SJSA1 (cell line): ENCODE results near the gene MRPS30. TPM values are rescaled to one million over a fixed set of nuclear protein-coding genes. Genes with fewer than 3 reads are reported as not detected.

Experiments used
- DNase-seq, 2 experiments: peaks; one replicate each; pipeline ENCODE4 v3.0.0-alpha.2; 2015 to 2020; ENCODE audit warnings: low spot score in 2 of 2, low read depth in 1 of 2
- H3K27ac ChIP-seq: fragments of 250-450 bp; sonication (Bioruptor Pico); 2 replicates; pipeline ENCODE4 v1.5.1; 2020; ENCODE audit warnings: mild to moderate bottlenecking, moderate library complexity
- H3K27me3 ChIP-seq: fragments of 250-450 bp; sonication (Bioruptor Pico); replicated peaks from 2 replicates; pipeline ENCODE4 v1.5.1; 2020; ENCODE audit warnings: mild to moderate bottlenecking, moderate library complexity
- H3K36me3 ChIP-seq: fragments of 250-450 bp; sonication (Bioruptor Pico); 2 replicates; pipeline ENCODE4 v1.5.1; 2020; ENCODE audit warnings: mild to moderate bottlenecking
- H3K4me1 ChIP-seq: fragments of 250-450 bp; sonication (Bioruptor Pico); replicated peaks from 2 replicates; pipeline ENCODE4 v1.6.1; 2021; ENCODE audit warnings: mild to moderate bottlenecking
- H3K4me3 ChIP-seq: fragments of 250-450 bp; sonication (Bioruptor Pico); 2 replicates; pipeline ENCODE4 v1.5.1; 2020; ENCODE audit warnings: mild to moderate bottlenecking
- H3K9me3 ChIP-seq: fragments of 250-450 bp; sonication (Bioruptor Pico); replicated peaks from 2 replicates; pipeline ENCODE4 v1.5.1; 2020; ENCODE audit warnings: mild to moderate bottlenecking
- total RNA-seq: library from RNA; depleted of rRNA; stranded (reverse); fragments of >200 nt; shearing (Covaris generic); gene quantifications from 2 replicates; pipeline ENCODE4 v1.2.3, GENCODE V29; 2014

Gene MRPS30
- total RNA-seq, 1 experiment from 2014 or later: 99.0 TPM

GRCh38 chr5:44835693-44836092 lies 26.9 kb downstream of the MRPS30 start:
- Histone ChIP-seq H3K4me1 (no peaks in the 10 kb centered on the region), H3K27ac (no peak overlapping the region), H3K27me3 (no peaks in the 10 kb centered on the region), H3K4me3 (no peak overlapping the region), H3K36me3 (no peaks in the 10 kb centered on the region), H3K9me3 (0 out of 2 replicates have a peak, but pooled peaks cover 2% of the 10 kb centered on the region)
- DNase-seq: no peak

GRCh38 chr5:44839018-44839681 lies 30.4 kb downstream of the MRPS30 start:
- DNase-seq: no peak
- Histone ChIP-seq H3K9me3 (0 out of 2 replicates have a peak, but pooled peaks cover 2% of the 10 kb centered on the region), H3K4me1 (no peaks in the 10 kb centered on the region), H3K27ac (no peak overlapping the region), H3K4me3 (no peak overlapping the region), H3K36me3 (no peaks in the 10 kb centered on the region), H3K27me3 (no peaks in the 10 kb centered on the region)

- Histone ChIP-seq H3K4me1 (no peaks in the 10 kb centered on the region), H3K27me3 (no peaks in the 10 kb centered on the region), H3K9me3 (0 out of 2 replicates have a peak, but pooled peaks cover 2% of the 10 kb centered on the region), H3K27ac (no peak overlapping the region), H3K4me3 (no peak overlapping the region), H3K36me3 (no peaks in the 10 kb centered on the region)
- DNase-seq: no peak
Observed at GRCh38 chr5:44842496-44843282, 33.9 kb downstream of the MRPS30 start.

GRCh38 chr5:44844744-44845143 lies 36.0 kb downstream of the MRPS30 start:
- no peaks in the 10 kb centered on the region for H3K36me3 ChIP-seq
- H3K27me3 ChIP-seq: no peaks in the 10 kb centered on the region
- H3K27ac ChIP-seq: no peak overlapping the region
- DNase-seq: no peak
- no peak overlapping the region for H3K4me3 ChIP-seq
- H3K9me3 ChIP-seq: no peaks in the 10 kb centered on the region
- H3K4me1 ChIP-seq: no peaks in the 10 kb centered on the region

GRCh38 chr5:44845777-44846176 lies 37.0 kb downstream of the MRPS30 start:
- no peaks in the 10 kb centered on the region for H3K36me3 ChIP-seq
- H3K9me3 ChIP-seq: no peaks in the 10 kb centered on the region
- no peak for DNase-seq
- no peak overlapping the region for H3K27ac ChIP-seq
- H3K4me1 ChIP-seq: no peaks in the 10 kb centered on the region
- no peaks in the 10 kb centered on the region for H3K27me3 ChIP-seq
- H3K4me3 ChIP-seq: no peak overlapping the region

GRCh38 chr5:44847206-44847852 lies 38.6 kb downstream of the MRPS30 start:
- no peaks in the 10 kb centered on the region for H3K9me3 ChIP-seq
- no peaks in the 10 kb centered on the region for H3K4me1 ChIP-seq
- no peaks in the 10 kb centered on the region for H3K27me3 ChIP-seq
- no peaks in the 10 kb centered on the region for H3K36me3 ChIP-seq
- DNase-seq: no peak
- H3K4me3 ChIP-seq: no peak overlapping the region
- H3K27ac ChIP-seq: no peak overlapping the region

- no peaks in the 10 kb centered on the region for H3K27me3 ChIP-seq
Observed at GRCh38 chr5:44860267-44860666, 51.5 kb downstream of the MRPS30 start.

GRCh38 chr5:44862808-44863207 lies 54.1 kb downstream of the MRPS30 start:
- Histone ChIP-seq H3K27ac (no peak overlapping the region), H3K4me1 (no peaks in the 10 kb centered on the region), H3K4me3 (no peak overlapping the region), H3K36me3 (no peaks in the 10 kb centered on the region), H3K9me3 (no peaks in the 10 kb centered on the region), H3K27me3 (no peaks in the 10 kb centered on the region)
- no peak for DNase-seq

More at GRCh38 chr5:44860267-44860666, 51.5 kb downstream of the MRPS30 start:
- Histone ChIP-seq H3K9me3 (no peaks in the 10 kb centered on the region), H3K36me3 (no peaks in the 10 kb centered on the region), H3K4me1 (no peaks in the 10 kb centered on the region), H3K4me3 (no peak overlapping the region), H3K27ac (no peak overlapping the region)
- no peak for DNase-seq
